Endothelial cell of umbilical vein (primary cell): ENCODE data around the gene PRPF8. TPM values are rescaled to one million over a fixed set of nuclear protein-coding genes. Genes with fewer than 3 reads are reported as not detected.

ENCODE experiments used
- BruUV-seq: library from RNA; stranded (reverse); fragments of 400-500 nt; replicated peaks from 2 replicates; lab custom pipeline; 2021; lab: Mats Ljungman, UMichigan
- CTCF ChIA-PET: fragments of 300-600, 350-600 bp; sonication (Branson Sonifier 250); formaldehyde crosslinking; loops from one replicate; lab custom pipeline; 2021; ENCODE audit warnings: antibody characterized with exemption, inconsistent platforms; lab: Charles Lee
- POLR2A ChIA-PET: fragments of 300-600, 350-600 bp; sonication (Branson Sonifier 250); formaldehyde crosslinking; loops from one replicate; lab custom pipeline; 2021; ENCODE audit warnings: antibody characterized with exemption, inconsistent platforms; lab: Charles Lee
- DNase-seq: peaks from one replicate; pipeline ENCODE4 v3.0.0-alpha.2; 2011; ENCODE audit warnings: low read depth, low spot score
- FAIRE-seq: peaks from 2 replicates; lab custom pipeline; 2011; peaks lifted over from hg19 to GRCh38; lab: Jason Lieb, UNC
- H2AFZ ChIP-seq: 2 replicates; pipeline ENCODE4 v1.6.0; 2012; ENCODE audit warnings: low read depth, low read length, control low read depth, inconsistent platforms
- H3K27ac ChIP-seq: 2 replicates; pipeline ENCODE4 v1.5.1; 2011; ENCODE audit warnings: low read depth, mild to moderate bottlenecking, control low read depth, low read length, moderate library complexity; ENCODE audit not compliant: insufficient read depth
- H3K27me3 ChIP-seq, 2 experiments: 2 replicates each; pipeline versions ENCODE4 v1.6.0 to v1.6.1; 2011; ENCODE audit warnings: low read length in 2 of 2, mixed read lengths in 1 of 2; ENCODE audit not compliant: control insufficient read depth in 2 of 2, insufficient read depth in 2 of 2
- H3K36me3 ChIP-seq, 2 experiments: 2 replicates in 1 of 2; 3 replicates in 1 of 2; pipeline ENCODE4 v1.5.1; 2011; ENCODE audit warnings: low read length in 2 of 2, mild to moderate bottlenecking in 1 of 2, moderate library complexity in 1 of 2; ENCODE audit not compliant: control insufficient read depth in 2 of 2, insufficient read depth in 2 of 2; ENCODE audit errors: extremely low read depth in 1 of 2
- H3K4me1 ChIP-seq: 3 replicates; pipeline ENCODE4 v1.5.1; 2011; ENCODE audit warnings: mild to moderate bottlenecking, low read length; ENCODE audit not compliant: control insufficient read depth, insufficient read depth; ENCODE audit errors: extremely low read depth
- H3K4me2 ChIP-seq: 2 replicates; pipeline ENCODE4 v1.6.1; 2011; ENCODE audit warnings: low read length, control low read depth, mixed read lengths; ENCODE audit not compliant: insufficient read depth
- H3K4me3 ChIP-seq, 3 experiments: fragments of 200-600 bp in 1 of 3; sonication (generic), shearing (Covaris generic) in 1 of 3; replicated peaks in 1 of 3; 2 replicates each; pipeline ENCODE4 v1.5.1; 2011 to 2016; ENCODE audit warnings: control low read depth in 3 of 3, low read length in 3 of 3, mild to moderate bottlenecking in 2 of 3, inconsistent platforms in 1 of 3, low read depth in 1 of 3, moderate library complexity in 1 of 3; ENCODE audit not compliant: insufficient read depth in 1 of 3
- H3K79me2 ChIP-seq: 2 replicates; pipeline ENCODE4 v1.6.0; 2012; ENCODE audit warnings: low read length, inconsistent platforms; ENCODE audit not compliant: control insufficient read depth, insufficient read depth
- H3K9ac ChIP-seq: replicated peaks from 2 replicates; pipeline ENCODE3; 2011; ENCODE audit warnings: low read length, control low read depth; ENCODE audit not compliant: insufficient read depth; ENCODE audit errors: extremely low read depth
- H3K9me1 ChIP-seq: replicated peaks from 3 replicates; pipeline ENCODE4 v1.6.0; 2011; ENCODE audit warnings: mild to moderate bottlenecking, low read length; ENCODE audit not compliant: control insufficient read depth, insufficient read depth; ENCODE audit errors: extremely low read depth
- H3K9me3 ChIP-seq: replicated peaks from 2 replicates; pipeline ENCODE4 v1.5.1; 2012; ENCODE audit warnings: low read length, inconsistent platforms; ENCODE audit not compliant: control insufficient read depth, insufficient read depth
- H4K20me1 ChIP-seq: replicated peaks from 2 replicates; pipeline ENCODE3; 2011; ENCODE audit warnings: mild to moderate bottlenecking, low read length; ENCODE audit not compliant: control insufficient read depth, insufficient read depth; ENCODE audit errors: extremely low read depth
- GATA2 ChIP-seq: IDR thresholded peaks from 2 replicates; pipeline ENCODE4 v1.7.0; 2011; ENCODE audit warnings: low read depth, mild to moderate bottlenecking, moderate library complexity, mixed read lengths, low read length; ENCODE audit not compliant: insufficient read length, insufficient read depth
- POLR2A ChIP-seq: IDR thresholded peaks from 2 replicates; pipeline ENCODE4 v1.6.1; 2012; ENCODE audit warnings: low read depth, mild to moderate bottlenecking, control low read depth, low read length
- POLR2AphosphoS5 ChIP-seq: IDR thresholded peaks from 2 replicates; pipeline ENCODE4 v1.6.1; 2012; ENCODE audit warnings: low read depth, mild to moderate bottlenecking, control low read depth, low read length, moderate library complexity; ENCODE audit not compliant: insufficient read depth
- dilution Hi-C: fragments of 300-500 bp; cut with MboI; formaldehyde crosslinking; loops from one replicate; pipeline ENCODE4 v1.15.0; 2019; ENCODE audit warnings: low sequenced_read_pairs; ENCODE audit not compliant: extremely low pct_ligation_motif_present
- intact Hi-C: fragments of 100-400 bp; cut with micrococcal nuclease; formaldehyde crosslinking; loops from one replicate; pipeline ENCODE4 v1.10.0; 2022
- polyA plus RNA-seq, 4 experiments: library from polyadenylated mRNA; depleted of rRNA in 3 of 4; stranded (reverse) in 3 of 4; unstranded in 1 of 4; fragments of >200 nt; gene quantifications; 2 replicates each; pipeline versions ENCODE4 v1.2.1 to v1.2.3, GENCODE V29; 2011 to 2012; ENCODE audit warnings: missing spikeins in 1 of 4
- total RNA-seq: library from RNA; stranded (reverse); gene quantifications from 2 replicates; pipeline ENCODE4 v1.2.3, GENCODE V29; 2021
- TF ChIP-seq, protein P1 (sequence below), 2 donors: IDR thresholded peaks; 1 replicate in 1 of 2; 2 replicates in 1 of 2; pipeline ENCODE4 v1.5.1; 2011; ENCODE audit warnings: low read length in 2 of 2, mild to moderate bottlenecking in 2 of 2, moderate library complexity in 2 of 2, control low read depth in 1 of 2, inconsistent platforms in 1 of 2, low read depth in 1 of 2; ENCODE audit not compliant: insufficient read depth in 1 of 2; ENCODE audit errors: extremely low read depth in 1 of 2

The PRPF8 gene
- total and polyA plus RNA-seq, 2 donors (not counting 3 experiments of a cell fraction or from before 2014, with no cell fraction given): 215 to 301 TPM

DNA sequence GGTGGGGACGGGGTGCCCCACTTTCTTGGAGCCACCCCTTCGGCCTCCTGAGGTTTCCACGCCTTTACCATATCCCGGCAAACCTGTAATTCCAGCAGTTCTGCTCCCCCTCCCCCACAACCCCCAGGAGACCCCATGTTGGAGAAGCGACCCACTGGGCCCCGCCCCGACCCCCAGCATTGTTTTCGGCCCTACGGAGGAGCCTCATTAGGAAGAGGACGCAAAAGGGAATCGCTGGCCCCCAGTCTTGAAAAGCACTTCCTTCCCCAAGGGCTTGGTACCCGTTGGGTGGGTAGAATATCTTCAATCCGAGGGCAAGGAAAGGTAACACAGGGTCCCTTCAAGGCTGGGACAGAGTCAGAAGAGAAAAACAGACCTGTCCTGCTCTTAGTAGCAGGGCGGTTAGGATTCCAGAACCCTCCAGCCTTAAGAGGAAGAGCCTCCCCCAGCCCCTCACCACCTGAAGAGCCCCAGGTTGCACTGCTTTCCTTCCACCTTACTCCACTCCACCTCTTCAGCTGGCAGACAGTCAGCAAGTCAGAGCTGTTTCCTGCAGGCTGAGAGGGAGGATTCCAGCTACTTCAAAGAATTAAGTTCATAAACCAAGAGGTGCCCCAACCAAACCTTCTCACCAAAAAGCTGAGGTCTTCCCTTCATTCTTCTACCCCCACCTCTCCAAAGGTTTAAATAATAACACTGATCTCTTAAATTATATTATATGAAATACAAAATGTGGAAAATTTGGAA, 26.3 kb upstream of the PRPF8 start:
- peak overlapping the region; percentile 70 for H3K4me2 ChIP-seq
- no TSS peak for BruUV-seq
- dilution Hi-C loops: no loop called here
- peak overlapping the region; percentile 51 to 61 (median 53) for H3K4me3 ChIP-seq
- no peaks in the 10 kb centered on the region for H3K9me1 ChIP-seq
- H2AFZ ChIP-seq: no peak overlapping the region
- CTCF ChIA-PET: no interaction called here
- POLR2A ChIA-PET: no interaction called here
- no peak overlapping the region for H3K27ac ChIP-seq
- H3K36me3 ChIP-seq: peaks cover 19 to 20% of the 10 kb centered on the region in 2 experiments
- DNase-seq (peak; percentile 21), FAIRE-seq (peak; percentile 50)
- H4K20me1 ChIP-seq: no peaks in the 10 kb centered on the region
- intact Hi-C loops: loop anchor here (1.0 to 10.0 kb wide), 3 partner anchors 27 to 624 kb away; partner anchors contain the start of genes PITPNA, PRPF8, SGSM2 and TSR1
- peaks cover 36% of the 10 kb centered on the region for H3K4me1 ChIP-seq
- no peaks in the 10 kb centered on the region for H3K9me3 ChIP-seq
- peaks cover 40% of the 10 kb centered on the region for H3K79me2 ChIP-seq
- H3K9ac ChIP-seq: peak overlapping the region; percentile 15
- TF ChIP-seq POLR2AphosphoS5: peak; percentile 8
- no peak for TF ChIP-seq GATA2
- H3K27me3 ChIP-seq: no peaks in the 10 kb centered on the region

DNA sequence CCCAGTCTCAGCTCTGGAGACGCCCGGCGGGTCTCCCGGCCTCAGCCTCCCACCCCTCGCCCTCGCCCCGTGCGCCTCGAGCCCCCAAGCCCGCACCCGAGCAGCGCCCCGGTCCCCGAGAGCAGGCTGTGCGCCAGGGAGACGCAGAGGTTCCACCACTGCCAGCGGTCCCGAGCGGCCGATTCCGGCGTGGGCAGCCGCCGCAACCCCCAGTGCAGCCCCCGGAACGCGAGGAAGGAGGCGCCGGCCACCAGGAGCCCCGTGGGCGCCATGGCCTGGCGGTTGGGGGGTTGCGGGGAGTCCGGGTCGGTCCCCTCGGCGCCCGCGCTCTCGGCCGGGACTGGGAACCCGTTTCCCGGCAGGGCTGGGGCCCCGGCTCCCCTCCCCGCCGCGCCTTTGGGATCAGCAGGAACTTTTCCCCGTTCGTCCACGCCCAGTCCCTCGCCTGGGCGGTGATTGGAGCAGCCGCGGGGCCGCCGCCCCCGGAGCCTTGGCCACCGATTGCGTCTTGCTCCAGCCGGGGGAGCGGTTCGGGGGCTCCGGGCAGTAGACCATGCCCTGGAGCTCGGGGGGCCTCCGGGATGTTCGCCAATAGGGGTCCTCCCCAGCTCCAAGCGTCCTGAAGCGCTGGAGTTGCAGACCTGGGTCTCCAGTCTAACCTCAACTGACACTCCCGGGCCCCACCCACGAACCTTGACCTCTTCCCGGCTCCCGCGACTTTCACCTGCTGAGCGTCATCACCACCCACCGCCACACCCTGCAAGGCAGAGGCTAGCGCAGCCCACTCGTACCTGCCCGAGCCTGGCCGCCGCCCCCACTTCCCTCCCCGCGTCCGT, 25.5 kb upstream of the PRPF8 start, which contains the start of gene TLCD2:
TLCD2 (minus strand) TSS at position 407 of the 836 bp plus-strand sequence; CDS start at position 272, 135 bp downstream.
- H3K27me3 ChIP-seq: no peaks in the 10 kb centered on the region
- no peaks in the 10 kb centered on the region for H4K20me1 ChIP-seq
- TF ChIP-seq POLR2A (peak; percentile 77), POLR2AphosphoS5 (peak; percentile 65)
- TF ChIP-seq, protein P1, sequence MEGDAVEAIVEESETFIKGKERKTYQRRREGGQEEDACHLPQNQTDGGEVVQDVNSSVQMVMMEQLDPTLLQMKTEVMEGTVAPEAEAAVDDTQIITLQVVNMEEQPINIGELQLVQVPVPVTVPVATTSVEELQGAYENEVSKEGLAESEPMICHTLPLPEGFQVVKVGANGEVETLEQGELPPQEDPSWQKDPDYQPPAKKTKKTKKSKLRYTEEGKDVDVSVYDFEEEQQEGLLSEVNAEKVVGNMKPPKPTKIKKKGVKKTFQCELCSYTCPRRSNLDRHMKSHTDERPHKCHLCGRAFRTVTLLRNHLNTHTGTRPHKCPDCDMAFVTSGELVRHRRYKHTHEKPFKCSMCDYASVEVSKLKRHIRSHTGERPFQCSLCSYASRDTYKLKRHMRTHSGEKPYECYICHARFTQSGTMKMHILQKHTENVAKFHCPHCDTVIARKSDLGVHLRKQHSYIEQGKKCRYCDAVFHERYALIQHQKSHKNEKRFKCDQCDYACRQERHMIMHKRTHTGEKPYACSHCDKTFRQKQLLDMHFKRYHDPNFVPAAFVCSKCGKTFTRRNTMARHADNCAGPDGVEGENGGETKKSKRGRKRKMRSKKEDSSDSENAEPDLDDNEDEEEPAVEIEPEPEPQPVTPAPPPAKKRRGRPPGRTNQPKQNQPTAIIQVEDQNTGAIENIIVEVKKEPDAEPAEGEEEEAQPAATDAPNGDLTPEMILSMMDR (IDR thresholded peaks at IDR 0.05; ENCODE audit: extremely low read depth in 1 of 2, insufficient read depth in 1 of 2, low read depth in 1 of 2, low read length in 2 of 2): no peak
- H2AFZ ChIP-seq: peak within 1 kb of the TSS; percentile 38
- peak within 1 kb of the TSS; percentile 38 for H3K9ac ChIP-seq
- peaks cover 33% of the 10 kb centered on the region for H3K79me2 ChIP-seq
- intact Hi-C loops: loop anchor here (1.0 to 10.0 kb wide), 3 partner anchors 26 to 625 kb away; partner anchors contain the start of genes PITPNA, PRPF8, SGSM2 and TSR1
- peak within 1 kb of the TSS; percentile 51 to 61 (median 53) for H3K4me3 ChIP-seq
- dilution Hi-C loops: no loop called here
- H3K36me3 ChIP-seq: peaks cover 19 to 20% of the 10 kb centered on the region in 2 experiments
- DNase-seq: peak; percentile 62
- peak within 1 kb of the TSS; percentile 70 for H3K4me2 ChIP-seq
- peak; percentile 87 for FAIRE-seq
- BruUV-seq: no TSS peak
- no peak within 1 kb of the TSS for H3K27ac ChIP-seq
- H3K4me1 ChIP-seq: peaks cover 36% of the 10 kb centered on the region
- ChIA-PET CTCF (no interaction called here), POLR2A (no interaction called here)
- H3K9me3 ChIP-seq: no peaks in the 10 kb centered on the region
- no peaks in the 10 kb centered on the region for H3K9me1 ChIP-seq
